MCF 10A (cell line): ENCODE results near the gene WAC. TPM values are rescaled to one million over a fixed set of nuclear protein-coding genes. Genes with fewer than 3 reads are reported as not detected.
"Not testable (repeated sequence)": the region's sequence is repeated elsewhere in the genome, so short reads cannot be mapped to it uniquely, and the experiment has no call there.

Experiments
- BruUV-seq: library from RNA; stranded (reverse); fragments of 400-500 nt; replicated peaks from 2 replicates; lab custom pipeline; 2021; lab: Mats Ljungman, UMichigan
- CTCF ChIA-PET: fragments of 300-600 bp; sonication (Branson Sonifier 250); formaldehyde crosslinking; extraction: SDS; loops from one replicate; lab custom pipeline; 2021; ENCODE audit warnings: antibody characterized with exemption, inconsistent platforms; lab: Yijun Ruan, JAX
- POLR2A ChIA-PET: fragments of 300-600, 350-650 bp; sonication (Branson Sonifier 250); formaldehyde crosslinking; extraction: SDS; loops from one replicate; lab custom pipeline; 2020; ENCODE audit warnings: antibody characterized with exemption, inconsistent platforms; lab: Yijun Ruan, JAX
- DNase-seq: peaks from one replicate; pipeline ENCODE4 v3.0.0-alpha.2; 2018; ENCODE audit not compliant: unreplicated experiment
- H3K27ac Mint-ChIP-seq: one replicate; pipeline ENCODE4 v1.8.0; 2022; ENCODE audit warnings: mild to moderate bottlenecking, low read depth, mixed read lengths; ENCODE audit not compliant: unreplicated experiment
- H3K27me3 Mint-ChIP-seq: one replicate; pipeline ENCODE4 v1.8.0; 2022; ENCODE audit warnings: mixed read lengths; ENCODE audit not compliant: insufficient read depth, unreplicated experiment
- H3K36me3 Mint-ChIP-seq: one replicate; pipeline ENCODE4 v1.8.0; 2022; ENCODE audit warnings: mild to moderate bottlenecking, moderate library complexity, mixed read lengths; ENCODE audit not compliant: insufficient read depth, unreplicated experiment
- H3K4me1 Mint-ChIP-seq: one replicate; pipeline ENCODE4 v1.8.0; 2022; ENCODE audit warnings: mixed read lengths; ENCODE audit not compliant: insufficient read depth, unreplicated experiment
- H3K4me3 Mint-ChIP-seq: one replicate; pipeline ENCODE4 v1.8.0; 2022; ENCODE audit warnings: mild to moderate bottlenecking, moderate library complexity, mixed read lengths; ENCODE audit not compliant: unreplicated experiment
- H3K9me3 Mint-ChIP-seq: one replicate; pipeline ENCODE4 v1.8.0; 2022; ENCODE audit warnings: mixed read lengths; ENCODE audit not compliant: unreplicated experiment
- CTCF ChIP-seq: fragments of 200-600 bp; IDR thresholded peaks from one replicate; pipeline ENCODE4 v1.8.0; 2022; ENCODE audit warnings: antibody characterized with exemption, mild to moderate bottlenecking; ENCODE audit not compliant: unreplicated experiment
- intact Hi-C: fragments of 100-400 bp; cut with micrococcal nuclease; formaldehyde crosslinking; loops from 2 replicates; pipeline ENCODE4 v1.14.1; 2022
- total RNA-seq: library from RNA; stranded (reverse); gene quantifications from 2 replicates; pipeline ENCODE4 v1.2.3, GENCODE V29; 2022

The WAC gene
- total RNA-seq, 1 experiment from 2014 or later, result 155 TPM

GRCh38 chr10:28640551-28640950 lies 107.6 kb downstream of the WAC start:
- no peaks in the 10 kb centered on the region for H3K36me3 Mint-ChIP-seq
- H3K27me3 Mint-ChIP-seq, result no peaks in the 10 kb centered on the region
- no peak for TF ChIP-seq CTCF
- no peaks in the 10 kb centered on the region for H3K4me1 Mint-ChIP-seq
- H3K9me3 Mint-ChIP-seq, result no peaks in the 10 kb centered on the region
- intact Hi-C loops, result no loop called here
- no peak for DNase-seq
- ChIA-PET CTCF (interaction anchor here (0.6 to 1.1 kb wide), 2 partner anchors 12 to 664 kb away, joined by 3 to 4 read pairs; no protein-coding TSS in a partner anchor), POLR2A (no interaction called here)
- BruUV-seq, result no TSS peak
- no peak overlapping the region for H3K4me3 Mint-ChIP-seq
- no peak overlapping the region for H3K27ac Mint-ChIP-seq

GRCh38 chr10:28644647-28645046 lies 111.7 kb downstream of the WAC start:
- ChIA-PET POLR2A (no interaction called here), CTCF (interaction anchor here (0.6 kb wide), 1 partner anchor 1191 kb away, joined by 3 read pairs; no protein-coding TSS in a partner anchor)
- BruUV-seq, result no TSS peak
- DNase-seq, result no peak
- Mint-ChIP-seq H3K9me3 (no peaks in the 10 kb centered on the region), H3K4me1 (no peaks in the 10 kb centered on the region), H3K36me3 (no peaks in the 10 kb centered on the region), H3K4me3 (no peak overlapping the region), H3K27me3 (no peaks in the 10 kb centered on the region), H3K27ac (no peak overlapping the region)
- TF ChIP-seq CTCF, result no peak
- intact Hi-C loops, result no loop called here

GRCh38 chr10:28652106-28652505 lies 119.2 kb downstream of the WAC start:
- Mint-ChIP-seq H3K27ac (no peak overlapping the region), H3K4me3 (no peak overlapping the region), H3K27me3 (no peaks in the 10 kb centered on the region), H3K4me1 (no peaks in the 10 kb centered on the region), H3K9me3 (no peaks in the 10 kb centered on the region), H3K36me3 (no peaks in the 10 kb centered on the region)
- intact Hi-C loops, result no loop called here
- CTCF ChIA-PET, result interaction anchor here (0.6 kb wide), 1 partner anchor 12 kb away, joined by 3 read pairs; no protein-coding TSS in a partner anchor
- DNase-seq, result no peak
- BruUV-seq, result no TSS peak
- no peak for TF ChIP-seq CTCF
- POLR2A ChIA-PET, result no interaction called here

- intact Hi-C loops, result no loop called here
- Mint-ChIP-seq H3K4me3 (no peak overlapping the region), H3K36me3 (no peaks in the 10 kb centered on the region), H3K4me1 (no peaks in the 10 kb centered on the region), H3K27me3 (no peaks in the 10 kb centered on the region), H3K27ac (no peak overlapping the region), H3K9me3 (no peaks in the 10 kb centered on the region)
- ChIA-PET CTCF (interaction anchor here (0.6 kb wide), 1 partner anchor 11 kb away, joined by 3 read pairs; no protein-coding TSS in a partner anchor), POLR2A (no interaction called here)
- BruUV-seq, result no TSS peak
- no peak for TF ChIP-seq CTCF
- no peak for DNase-seq
Observed at GRCh38 chr10:28652703-28653102, 119.8 kb downstream of the WAC start.

- DNase-seq, H3K27ac Mint-ChIP-seq, intact Hi-C loops, H3K4me3 Mint-ChIP-seq, BruUV-seq, H3K27me3 Mint-ChIP-seq, H3K9me3 Mint-ChIP-seq, H3K36me3 Mint-ChIP-seq, POLR2A ChIA-PET: not testable (repeated sequence)
- CTCF ChIA-PET, result interaction anchor here (0.8 to 1.9 kb wide), 2 partner anchors 445 to 645 kb away, joined by 3 to 9 read pairs; no protein-coding TSS in a partner anchor
- H3K4me1 Mint-ChIP-seq, result peaks cover 10% of the 10 kb centered on the region
Observed at GRCh38 chr10:28658824-28659223, 125.9 kb downstream of the WAC start.
